Measurements from ENCODE around the gene TMEM178B. TPM values are rescaled to one million over a fixed set of nuclear protein-coding genes. Genes with fewer than 3 reads are reported as not detected.

The TMEM178B gene
- total and polyA plus RNA-seq, 2 of the 13 experiments (the other 11 are each of a cell fraction or from before 2014, with no cell fraction given), result 0.01 to 0.02 TPM

GRCh38 chr7:141317033-141317585 lies 243.2 kb downstream of the TMEM178B start:
- no peak for ATAC-seq
- no peak overlapping the region for H2AFZ ChIP-seq (ENCODE audit: low read length)
- no peaks in the 10 kb centered on the region for H3K9me3 ChIP-seq (ENCODE audit: low read length)
- no peaks in the 10 kb centered on the region for H3K27me3 ChIP-seq (ENCODE audit: control insufficient read depth in 1 of 2, insufficient read depth in 2 of 2, low read length in 2 of 2)
- H4K20me1 ChIP-seq (ENCODE audit: insufficient read depth, low read length), result no peaks in the 10 kb centered on the region
- H3K36me3 ChIP-seq (replicated peaks in 1 of 2; ENCODE audit: control insufficient read depth in 1 of 2, insufficient read depth in 2 of 2, low read length in 2 of 2), result no peaks in the 10 kb centered on the region
- CTCF ChIA-PET (ENCODE audit: low intra/inter-chr PET ratio, low total read pairs), result no interaction called here
- H3K4me2 ChIP-seq (ENCODE audit: low read depth, low read length), result no peak overlapping the region
- no peak overlapping the region for H3K9ac ChIP-seq (ENCODE audit: insufficient read depth, low read depth, low read length)
- WGBS (ENCODE audit: low lambda C conversion rate), result 15% methylated on average over 3 of the region's 3 CpGs
- H3K4me3 ChIP-seq (replicated peaks in 1 of 3; ENCODE audit: insufficient read depth in 1 of 3, low read depth in 2 of 3, low read length in 3 of 3), result no peak overlapping the region
- no peak overlapping the region for H3K27ac ChIP-seq (ENCODE audit: extremely low read length, insufficient read depth, low read length)
- POLR2A ChIA-PET, result no interaction called here
- intact Hi-C loops (cut with micrococcal nuclease; ENCODE audit: unreplicated experiment), result no loop called here
- in situ Hi-C loops (cut with HindIII; ENCODE audit: extremely low pct_ligation_motif_present, low pct_unique_long_range_greater_than_20kb), result no loop called here
- DNase-seq (ENCODE audit: low spot score), result no peak
- BruUV-seq (replicated peaks), result no TSS peak
- no peak for FAIRE-seq
- no peaks in the 10 kb centered on the region for H3K79me2 ChIP-seq (ENCODE audit: insufficient read depth, low read length)
- H3K4me1 ChIP-seq (ENCODE audit: insufficient read depth, low read length), result no peaks in the 10 kb centered on the region
- TF ChIP-seq GTF2F1 (IDR thresholded peaks at IDR 0.05; ENCODE audit: low read length), result no peak
- no peak for TF ChIP-seq ZNF597 (CRISPR knock-in tag; IDR thresholded peaks at IDR 0.05)
- TF ChIP-seq ZBTB2 (CRISPR knock-in tag; IDR thresholded peaks at IDR 0.05; ENCODE audit: low read depth), result no peak
- no peak for TF ChIP-seq TBL1XR1 (IDR thresholded peaks at IDR 0.05; ENCODE audit: borderline replicate concordance, low read length, partially characterized antibody)
- no peak for TF ChIP-seq NAIF1 (CRISPR knock-in tag; IDR thresholded peaks at IDR 0.05; ENCODE audit: borderline replicate concordance)
- TF ChIP-seq ZNF484 (CRISPR knock-in tag; IDR thresholded peaks at IDR 0.05; ENCODE audit: borderline replicate concordance, low read depth), result no peak
- no peak for TF ChIP-seq ARNT (IDR thresholded peaks at IDR 0.05)
- TF ChIP-seq ZNF781 (CRISPR knock-in tag; IDR thresholded peaks at IDR 0.05; ENCODE audit: borderline replicate concordance, not compliant biosample characterization), result no peak
- no peak for TF ChIP-seq ZBTB40 (IDR thresholded peaks at IDR 0.05)
- TF ChIP-seq ZBTB40 (CRISPR knock-in tag; IDR thresholded peaks at IDR 0.05), result no peak
- no peak for TF ChIP-seq HNRNPUL1 (IDR thresholded peaks at IDR 0.05; ENCODE audit: low read depth, low read length)
- TF ChIP-seq ZNF232 (CRISPR knock-in tag; IDR thresholded peaks at IDR 0.05; ENCODE audit: borderline replicate concordance), result no peak
- TF ChIP-seq GZF1 (CRISPR knock-in tag; IDR thresholded peaks at IDR 0.05), result no peak

Data from HepG2 (cell line).